ENCODE measurements around the gene CACNB2.

DNA sequence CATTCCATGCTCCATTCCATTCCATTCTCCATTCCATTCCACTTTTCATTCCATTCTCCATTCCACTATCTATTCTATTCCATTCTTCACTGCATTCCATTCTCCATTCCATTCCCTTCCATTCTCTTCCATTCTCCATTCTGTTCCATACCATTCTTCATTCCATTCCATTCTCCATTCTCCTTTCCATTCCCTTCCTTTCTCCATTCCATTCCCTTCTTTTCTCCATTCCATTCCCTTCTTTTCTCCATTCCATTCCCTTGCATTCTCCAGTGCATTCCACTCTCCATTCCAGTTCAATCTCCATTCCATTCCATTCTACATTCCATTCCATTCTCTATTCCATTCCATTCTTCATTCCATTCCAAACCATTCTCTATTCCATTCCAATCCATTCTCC lies 430.9 kb downstream of the CACNB2 start:
- TF ChIP-seq TARDBP (IDR thresholded peaks at IDR 0.05): no peak
- no peak for TF ChIP-seq BHLHE40 (IDR thresholded peaks at IDR 0.05; ENCODE audit: borderline replicate concordance)
- no peak for TF ChIP-seq NFRKB (IDR thresholded peaks at IDR 0.05)
- TF ChIP-seq FOXM1 (IDR thresholded peaks at IDR 0.05; ENCODE audit: borderline replicate concordance): no peak
- no peak for TF ChIP-seq HDGF (IDR thresholded peaks at IDR 0.05; ENCODE audit: borderline replicate concordance)
